ENCODE data around the gene MTPN. TPM values are rescaled to one million over a fixed set of nuclear protein-coding genes. Genes with fewer than 3 reads are reported as not detected.

MTPN gene, protein sequence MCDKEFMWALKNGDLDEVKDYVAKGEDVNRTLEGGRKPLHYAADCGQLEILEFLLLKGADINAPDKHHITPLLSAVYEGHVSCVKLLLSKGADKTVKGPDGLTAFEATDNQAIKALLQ
- polyA plus RNA-seq (ENCODE audit: insufficient read length in 12 of 12) = 100 to 1,000 TPM in 10 of 12 donors, 10 to 100 TPM in 1, not detected in 1; 82.5 to 140 (median 112) TPM
- long read RNA-seq, donor 1, transcript MTPN-201 (4 exons, 3,738 nt) = major isoform, 59 of 59 reads
- long read RNA-seq, donor 1, partial matches to known transcripts = 0 of 59 reads
- long read RNA-seq, donor 1, other reads (novel, unspliced or antisense) = 0 of 59 reads
- long read RNA-seq, donor 2, transcript MTPN-201 (4 exons, 3,738 nt) = major isoform, 35 of 48 reads
- long read RNA-seq, donor 2, partial matches to known transcripts = 13 of 48 reads
- long read RNA-seq, donor 2, other reads (novel, unspliced or antisense) = 0 of 48 reads
- long read RNA-seq, donor 3, transcript MTPN-201 (4 exons, 3,738 nt) = major isoform, 6 of 6 reads
- long read RNA-seq, donor 3, partial matches to known transcripts = 0 of 6 reads
- long read RNA-seq, donor 3, other reads (novel, unspliced or antisense) = 0 of 6 reads
- long read RNA-seq, donor 4, transcript MTPN-201 (4 exons, 3,738 nt) = major isoform, 20 of 20 reads
- long read RNA-seq, donor 4, partial matches to known transcripts = 0 of 20 reads
- long read RNA-seq, donor 4, other reads (novel, unspliced or antisense) = 0 of 20 reads
- long read RNA-seq, donor 5, transcript MTPN-201 (4 exons, 3,738 nt) = major isoform, 35 of 46 reads
- long read RNA-seq, donor 5, partial matches to known transcripts = 11 of 46 reads
- long read RNA-seq, donor 5, other reads (novel, unspliced or antisense) = 0 of 46 reads
- long read RNA-seq, donor 6, transcript MTPN-201 (4 exons, 3,738 nt) = major isoform, 21 of 21 reads
- long read RNA-seq, donor 6, partial matches to known transcripts = 0 of 21 reads
- long read RNA-seq, donor 6, other reads (novel, unspliced or antisense) = 0 of 21 reads
- long read RNA-seq, donor 7, transcript MTPN-201 (4 exons, 3,738 nt) = major isoform, 22 of 27 reads
- long read RNA-seq, donor 7, partial matches to known transcripts = 5 of 27 reads
- long read RNA-seq, donor 7, other reads (novel, unspliced or antisense) = 0 of 27 reads
- long read RNA-seq, donor 8, transcript MTPN-201 (4 exons, 3,738 nt) = major isoform, 51 of 67 reads
- long read RNA-seq, donor 8, partial matches to known transcripts = 16 of 67 reads
- long read RNA-seq, donor 8, other reads (novel, unspliced or antisense) = 0 of 67 reads
- long read RNA-seq, donor 9, transcript MTPN-201 (4 exons, 3,738 nt) = major isoform, 19 of 19 reads
- long read RNA-seq, donor 9, partial matches to known transcripts = 0 of 19 reads
- long read RNA-seq, donor 9, other reads (novel, unspliced or antisense) = 0 of 19 reads
- long read RNA-seq, donor 10, transcript MTPN-201 (4 exons, 3,738 nt) = major isoform, 36 of 52 reads
- long read RNA-seq, donor 10, partial matches to known transcripts = 16 of 52 reads
- long read RNA-seq, donor 10, other reads (novel, unspliced or antisense) = 0 of 52 reads
- long read RNA-seq, donor 11, transcript MTPN-201 (4 exons, 3,738 nt) = major isoform, 35 of 41 reads
- long read RNA-seq, donor 11, partial matches to known transcripts = 0 of 41 reads
- long read RNA-seq, donor 11, other reads (novel, unspliced or antisense) = 6 of 41 reads

DNA sequence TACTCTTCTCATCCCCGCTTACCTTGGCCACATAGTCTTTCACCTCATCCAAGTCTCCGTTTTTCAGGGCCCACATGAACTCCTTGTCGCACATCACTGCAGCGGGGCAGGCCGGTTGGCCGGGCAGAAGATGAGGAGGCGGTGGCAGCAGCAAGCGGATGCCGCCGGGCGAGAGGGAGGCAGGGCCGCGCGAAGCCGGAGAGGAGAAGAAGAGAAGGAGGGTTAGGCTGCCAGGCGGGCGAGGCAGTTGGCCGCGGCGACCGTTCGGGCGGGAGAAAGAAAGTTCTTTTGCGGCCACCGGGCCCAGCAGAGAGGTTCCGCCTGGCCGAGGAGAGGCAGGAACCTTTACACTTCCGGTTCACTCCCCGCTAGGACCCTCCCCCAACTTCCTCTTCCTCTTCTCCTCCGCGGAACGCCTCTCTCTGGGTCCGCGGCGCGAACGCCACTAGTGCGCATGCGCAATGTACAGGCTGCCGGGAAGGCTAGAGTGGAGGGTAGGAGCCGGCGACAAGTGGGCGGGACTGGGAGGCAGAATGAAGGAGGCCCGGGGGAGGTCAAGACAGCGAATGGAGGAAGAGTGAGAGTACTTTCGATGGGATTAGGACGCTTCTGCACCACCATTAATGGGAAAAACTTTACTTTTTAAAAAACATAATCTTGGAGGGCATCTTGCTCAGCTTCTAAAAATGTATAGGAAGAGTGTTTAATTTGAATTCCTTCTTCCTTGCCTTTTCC is at the start of gene MTPN:
Gene MTPN (minus strand): TSS at position 353 of the 735 bp plus-strand sequence. CDS start 259 bp downstream, at position 94.
- DNase-seq = peak; percentile 99

DNA sequence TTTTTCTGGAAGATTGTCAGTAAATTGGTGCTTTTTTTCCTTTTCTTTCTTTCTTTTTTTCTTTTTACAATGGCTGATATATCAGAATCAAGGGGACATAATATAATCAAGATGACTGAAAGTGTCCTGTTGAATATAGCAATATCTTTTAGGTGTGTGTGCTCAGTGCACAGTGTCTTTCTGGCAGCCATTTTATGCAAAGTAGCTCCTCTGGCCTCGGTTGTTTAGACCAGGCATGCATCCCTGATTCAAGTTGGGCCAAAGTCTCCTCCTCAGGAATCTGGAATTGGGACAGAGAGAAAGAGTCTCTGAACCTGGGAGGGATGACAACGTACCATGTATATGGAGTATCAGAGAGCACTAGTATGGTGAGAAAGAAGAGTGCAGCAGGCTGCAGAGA is 49.0 kb upstream of the MTPN start:
- DNase-seq = no peak

DNA sequence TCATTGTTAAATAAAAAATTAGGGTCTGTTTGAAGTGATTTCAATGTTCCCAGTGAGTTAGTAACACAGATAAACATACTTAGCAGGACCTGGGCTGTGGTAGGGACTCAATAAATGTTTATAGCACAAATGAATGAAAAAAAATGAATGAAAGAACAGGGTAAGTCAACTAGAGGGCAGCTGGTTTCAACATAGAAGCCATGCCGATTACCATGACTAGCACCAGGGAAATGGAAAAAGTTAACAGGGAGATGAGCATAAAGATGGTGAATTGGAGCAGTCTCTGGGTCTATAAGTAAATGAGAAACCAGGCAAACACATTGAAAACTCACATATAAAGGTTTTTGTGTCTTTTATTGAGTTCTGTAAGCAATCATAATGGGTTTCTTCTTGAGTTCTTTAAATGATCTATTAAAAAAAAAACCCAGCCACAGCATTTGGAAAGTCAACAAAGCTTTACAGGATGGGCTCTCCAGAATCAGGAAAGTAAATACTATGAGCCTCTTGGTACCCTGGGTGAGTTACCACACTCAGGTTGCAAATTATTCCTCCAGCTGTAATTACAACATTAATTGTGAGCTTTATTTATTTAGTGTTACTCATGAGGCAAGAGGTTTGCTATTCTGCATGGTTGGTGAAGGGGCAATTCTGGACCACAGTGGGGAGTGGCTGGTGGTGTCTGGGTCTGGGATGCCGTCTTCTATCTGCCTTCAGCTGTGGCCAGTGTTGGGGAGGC is 46.1 kb upstream of the MTPN start:
- DNase-seq = no peak

DNA sequence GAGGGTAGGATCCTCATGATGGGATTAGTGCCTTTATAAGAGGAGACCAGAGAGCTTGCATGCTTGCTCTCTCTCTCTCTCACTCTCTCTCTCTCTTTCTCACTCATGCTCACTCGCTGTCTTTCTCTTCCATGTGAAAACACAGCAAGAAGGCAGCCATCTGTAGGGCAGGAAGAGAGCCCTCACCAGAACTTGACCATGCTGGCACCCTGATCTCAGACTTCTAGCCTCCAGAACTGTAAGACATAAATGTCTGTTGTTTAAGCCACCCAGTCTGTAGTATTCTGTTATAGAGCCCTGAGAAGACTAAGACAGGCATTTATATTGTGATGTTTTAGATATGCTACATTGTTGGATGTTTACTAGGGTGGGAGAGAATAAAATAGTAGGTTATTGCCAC is 43.4 kb upstream of the MTPN start:
- DNase-seq = no peak

DNA sequence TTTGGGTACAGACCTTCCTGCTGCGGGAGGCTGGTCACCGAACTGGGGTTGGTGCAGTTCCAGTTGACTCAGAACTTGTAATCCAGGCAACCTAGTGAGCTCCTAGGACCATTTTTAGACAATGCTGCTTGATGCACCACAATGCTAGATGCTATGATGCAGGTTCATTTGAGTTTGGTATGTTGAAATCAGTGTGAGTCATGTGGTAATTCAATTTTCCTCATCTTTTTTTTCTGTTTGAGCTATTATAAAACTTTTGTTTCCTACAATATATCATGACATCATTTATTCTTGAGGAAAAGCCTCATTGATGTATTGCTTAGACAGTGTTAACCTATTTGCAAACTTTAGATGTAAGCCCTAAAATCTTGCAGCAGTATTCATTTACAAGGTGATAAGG is 40.9 kb upstream of the MTPN start:
- DNase-seq = no peak

DNA sequence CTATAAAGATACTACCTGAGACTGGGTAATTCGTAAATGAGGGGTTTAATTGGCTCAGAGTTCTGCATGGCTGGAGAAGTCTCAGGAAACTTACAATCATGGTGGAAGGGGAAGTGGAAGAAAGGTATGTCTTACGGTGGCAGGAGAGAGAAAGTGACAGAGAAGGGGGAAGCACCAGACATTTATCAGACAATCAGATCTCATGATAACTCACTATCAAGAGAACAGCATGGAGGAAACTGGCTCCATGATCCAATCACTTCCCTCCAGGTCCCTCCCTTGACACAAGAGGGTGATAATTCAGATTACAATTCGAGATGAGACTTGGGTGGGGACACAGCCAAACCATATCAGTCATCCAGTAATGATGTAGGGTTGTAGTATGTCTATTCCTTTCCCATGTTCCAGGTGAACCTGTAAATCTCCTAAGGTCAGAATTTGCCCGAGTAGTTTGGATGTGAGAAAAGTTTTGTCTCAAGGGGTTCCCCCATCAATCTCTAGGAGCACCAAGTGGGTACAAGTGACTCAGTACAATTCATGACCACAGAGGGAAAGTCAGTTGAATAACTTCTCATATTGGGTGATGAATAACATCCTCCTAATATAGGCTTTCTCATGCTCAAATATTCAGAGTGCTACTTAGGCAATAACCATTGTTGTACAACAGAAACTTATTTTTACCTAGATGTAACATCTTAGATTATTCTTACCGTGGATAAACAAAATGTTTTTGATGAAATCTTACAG is 39.7 kb upstream of the MTPN start:
- DNase-seq = no peak

DNA sequence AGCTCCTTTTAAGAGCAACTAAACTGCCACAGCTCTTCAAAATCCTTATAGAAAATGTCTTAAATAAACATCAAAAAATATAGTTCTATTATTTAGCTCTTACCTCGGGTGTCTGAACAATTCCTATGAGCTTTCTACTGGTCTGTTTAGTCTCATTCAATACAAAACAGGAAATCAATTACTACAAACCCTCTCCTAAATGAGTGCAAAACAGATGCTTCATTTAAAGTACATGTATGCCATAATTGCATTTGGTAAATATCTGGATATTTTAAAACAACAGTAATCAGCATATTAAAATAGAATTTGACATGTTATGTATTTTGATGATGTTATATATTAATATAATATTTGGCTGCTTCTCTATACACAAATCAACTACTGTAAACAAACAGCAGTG is 38.5 kb upstream of the MTPN start:
- no peak for DNase-seq

DNA sequence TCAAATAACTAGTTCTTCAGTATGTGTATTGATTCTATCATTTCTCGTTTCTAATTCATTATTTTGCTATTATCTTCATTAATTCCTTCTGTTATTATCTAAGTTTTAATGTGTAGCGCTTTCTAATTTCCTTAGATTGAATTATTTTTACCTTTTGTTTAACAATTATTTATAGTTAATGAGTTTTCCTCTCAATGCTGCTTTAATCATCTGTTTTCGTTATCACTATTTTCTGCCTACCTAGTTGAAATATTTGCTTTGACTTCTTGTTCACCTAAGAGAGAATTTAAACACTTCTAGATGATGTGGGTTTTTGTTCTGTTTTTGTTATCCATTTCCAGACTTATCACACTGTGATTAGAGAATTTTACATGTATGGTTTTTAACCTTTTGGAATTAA is 37.5 kb upstream of the MTPN start:
- no peak for DNase-seq

DNA sequence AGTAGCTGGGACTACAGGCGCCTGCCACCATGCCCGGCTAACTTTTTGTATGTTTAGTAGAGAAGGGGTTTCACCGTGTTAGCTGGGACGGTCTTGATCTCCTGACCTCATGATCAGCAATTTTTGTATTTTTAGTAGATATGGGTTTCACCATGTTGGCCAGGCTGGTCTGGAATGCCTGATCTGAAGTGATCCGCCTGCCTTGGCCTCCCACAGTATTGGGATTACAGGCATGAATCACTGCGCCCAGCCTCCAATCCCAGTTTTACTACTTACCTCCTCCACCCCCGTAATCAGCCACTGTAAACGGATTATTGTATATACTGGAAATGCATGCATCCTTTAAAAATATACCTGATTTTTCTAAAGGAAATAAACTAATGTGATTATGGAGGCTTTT is 35.1 kb upstream of the MTPN start:
- DNase-seq = no peak

DNA sequence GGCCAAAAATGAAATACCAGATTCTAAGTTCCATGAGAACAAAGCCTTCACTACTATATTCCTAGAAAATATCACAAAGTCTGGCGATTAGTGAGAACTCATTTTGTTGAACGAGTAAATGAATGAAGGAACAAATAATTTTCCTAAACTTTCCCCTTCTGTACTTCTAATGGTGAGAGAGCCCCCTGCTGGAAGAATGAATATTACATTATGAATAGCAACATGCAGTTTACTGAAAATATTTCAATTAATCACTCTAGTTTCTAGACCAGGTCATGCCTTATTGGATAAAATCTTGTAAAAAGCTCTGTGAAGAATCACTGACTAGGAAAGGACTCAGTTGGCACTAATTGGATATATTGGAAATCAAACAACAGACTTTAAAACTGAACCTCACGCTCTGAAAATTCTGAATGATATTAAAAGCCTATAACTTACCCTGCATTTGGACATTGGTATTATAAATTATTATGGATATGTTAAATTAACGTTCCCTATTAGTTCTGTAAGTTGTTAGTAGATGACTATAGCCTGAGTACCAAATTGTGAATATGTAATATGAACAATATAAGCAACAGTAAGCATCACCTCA is 32.4 kb upstream of the MTPN start:
- peak; percentile 27 for DNase-seq

DNA sequence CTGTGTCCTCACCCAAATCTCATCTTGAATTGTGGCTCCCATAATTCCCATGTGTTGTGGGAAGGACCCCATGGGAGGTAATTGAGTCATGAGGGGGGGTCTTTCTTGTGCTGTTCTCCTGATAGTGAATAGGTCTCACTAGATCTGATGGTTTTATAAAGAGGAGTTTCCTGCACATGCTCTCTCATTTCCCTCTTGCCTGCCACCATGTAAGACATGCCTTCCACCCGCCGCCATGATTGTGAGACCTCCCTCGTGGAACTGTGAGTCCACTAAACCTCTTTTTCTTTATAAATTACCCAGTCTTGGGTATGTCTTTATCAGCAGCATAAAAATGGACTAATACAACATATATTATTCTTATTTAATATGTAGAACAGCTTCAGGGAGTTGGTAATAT is 29.0 kb upstream of the MTPN start:
- DNase-seq = no peak

DNA sequence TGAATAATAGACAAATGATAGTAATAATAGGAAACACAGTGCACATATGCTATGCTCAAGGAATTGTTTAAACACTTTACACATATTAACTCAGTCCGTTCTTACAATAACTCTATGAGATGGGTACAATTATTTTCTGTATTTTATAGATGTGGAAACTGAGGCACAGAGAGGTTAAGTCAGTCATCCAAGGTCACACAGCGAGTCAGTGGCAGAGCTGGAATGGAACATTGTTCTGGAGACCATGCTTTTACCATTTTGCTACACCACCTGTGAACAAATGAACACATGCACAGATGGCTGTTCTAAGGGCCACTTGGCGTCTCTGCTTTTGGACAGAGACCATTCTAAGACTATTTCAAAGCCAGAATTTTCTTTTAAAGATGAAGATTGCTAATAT is 26.9 kb upstream of the MTPN start:
- no peak for DNase-seq

DNA sequence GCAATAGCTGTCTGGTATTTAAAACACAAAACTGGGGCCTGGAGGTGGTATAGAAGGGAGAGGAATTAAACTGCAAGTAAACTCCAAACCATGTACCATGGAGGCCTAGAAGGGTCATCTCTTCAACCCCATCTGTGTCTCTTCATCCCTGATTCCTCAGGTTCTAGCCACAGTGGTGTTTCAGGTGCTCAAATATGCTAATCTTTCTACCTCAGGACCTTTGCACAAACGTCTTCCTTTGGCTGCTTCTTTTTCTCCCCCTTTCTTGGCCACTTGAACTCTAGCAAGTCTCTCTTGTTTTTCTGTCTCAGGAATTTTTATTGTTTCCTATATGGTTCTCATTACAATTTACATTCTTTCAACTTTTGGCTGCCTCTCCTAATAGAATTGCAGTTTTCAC is 25.6 kb upstream of the MTPN start:
- no peak for DNase-seq

DNA sequence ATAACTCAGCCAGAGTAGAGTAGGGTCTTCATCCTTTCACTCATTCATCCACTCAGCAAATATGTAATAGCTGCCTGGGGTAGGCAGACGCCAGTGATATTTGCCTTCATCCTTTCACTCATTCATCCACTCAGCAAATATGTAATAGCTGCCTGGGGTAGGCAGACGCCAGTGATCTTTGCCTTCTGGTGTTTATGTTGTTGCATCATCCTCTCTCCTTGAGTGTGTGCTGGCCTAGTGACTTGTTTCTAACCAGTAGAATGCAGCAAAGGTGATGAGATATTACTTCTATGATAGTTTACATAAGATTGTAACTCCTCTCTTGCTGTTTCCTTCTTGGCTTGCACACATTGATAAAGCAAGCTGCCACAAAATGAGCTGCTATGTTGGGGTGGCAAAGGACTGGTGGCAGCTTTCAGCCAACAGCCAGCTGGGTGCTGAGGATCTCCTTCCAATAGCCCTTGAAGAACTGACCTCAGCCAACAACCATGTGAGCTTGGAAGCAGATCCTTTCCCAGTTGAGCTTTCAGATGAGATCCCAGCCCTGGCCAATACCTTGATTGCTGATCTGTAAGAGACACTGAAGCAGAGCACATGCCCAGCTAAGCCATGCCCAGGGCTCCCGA is 23.2 kb upstream of the MTPN start:
- no peak for DNase-seq

DNA sequence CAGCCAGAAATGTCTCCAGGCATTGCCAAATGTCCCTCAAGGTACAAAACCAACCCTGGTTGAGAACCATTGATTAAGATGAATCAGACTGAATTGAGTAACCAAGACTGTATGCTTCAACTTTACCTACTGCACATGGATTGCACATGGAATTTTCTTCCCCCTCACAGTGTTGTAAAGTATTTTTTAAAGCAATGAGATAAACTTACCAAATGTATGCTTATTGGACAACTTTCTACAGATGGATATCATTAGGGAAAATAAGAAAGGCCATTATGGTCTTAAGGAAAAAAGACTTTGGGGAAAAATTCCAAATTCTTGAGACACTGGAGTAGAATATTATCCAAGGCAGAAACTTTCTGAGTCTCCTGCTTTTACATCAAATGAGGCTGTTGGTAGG is 20.9 kb upstream of the MTPN start:
- DNase-seq = no peak

DNA sequence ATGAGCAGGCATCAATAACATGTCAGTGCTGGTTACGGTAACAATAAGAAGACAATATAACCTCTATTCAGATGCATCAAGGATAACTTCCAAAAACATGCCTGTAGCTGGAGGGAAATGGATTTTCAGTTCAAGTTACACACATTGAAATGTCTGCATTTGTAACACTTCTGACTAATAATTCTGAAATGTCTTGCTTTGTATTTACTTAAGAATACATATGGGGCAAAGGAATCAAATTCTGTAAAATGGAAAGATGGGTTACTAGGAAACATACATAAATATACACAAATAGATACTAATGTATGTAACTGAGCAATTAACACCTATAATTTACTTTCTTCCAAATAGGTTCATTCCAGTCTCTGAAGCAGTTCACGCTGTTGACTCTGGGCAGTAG is 18.6 kb upstream of the MTPN start:
- no peak for DNase-seq

DNA sequence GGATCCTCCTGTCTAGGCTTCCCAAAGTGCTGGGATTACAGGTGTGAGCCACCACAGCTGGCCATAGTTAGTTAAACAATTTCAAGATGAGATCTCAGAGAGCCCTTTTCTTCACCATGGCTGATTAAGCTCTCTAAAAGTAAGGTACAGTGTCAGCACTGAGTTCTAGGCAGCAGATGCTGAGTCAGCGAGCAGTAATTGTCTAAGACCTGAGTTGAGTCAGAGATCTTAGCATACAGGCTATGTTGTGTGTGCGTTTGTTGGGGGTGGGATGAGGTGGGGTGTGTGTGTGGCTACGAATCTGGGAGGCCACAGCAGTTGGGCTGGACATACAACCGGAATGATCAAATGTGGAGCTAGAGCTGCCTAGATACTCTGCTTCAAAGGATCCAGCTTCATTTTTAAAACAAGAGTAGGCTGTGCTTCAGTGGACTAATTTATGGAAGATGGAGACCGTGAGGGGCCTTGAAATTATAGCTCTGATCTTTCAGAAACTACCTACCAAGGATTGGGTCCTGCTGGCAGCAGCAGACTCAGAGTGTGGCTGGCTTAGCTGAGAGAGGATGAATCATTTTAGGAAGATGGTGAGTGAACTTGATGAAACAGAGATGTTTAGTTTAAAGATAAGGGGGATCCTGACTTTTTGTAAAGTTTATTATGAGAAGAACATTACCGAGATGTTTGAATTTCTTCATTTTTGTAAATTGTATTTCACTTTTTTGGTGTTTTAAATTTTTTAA is 17.5 kb upstream of the MTPN start:
- DNase-seq = no peak

Measured in muscle of arm (tissue), 14 donors.